Panc1 (cell line): ENCODE data around the gene RCOR2. TPM values are rescaled to one million over a fixed set of nuclear protein-coding genes. Genes with fewer than 3 reads are reported as not detected.

Experiments
- ATAC-seq: fragments of 200-7000 bp; cut with Tn5 transposase; 2 replicates; pipeline ENCODE4 v1.9.1; 2020; ENCODE audit warnings: mild to moderate bottlenecking, moderate library complexity
- BruUV-seq: library from RNA; stranded (reverse); fragments of 400-500 nt; replicated peaks from 2 replicates; lab custom pipeline; 2021; lab: Mats Ljungman, UMichigan
- CTCF ChIA-PET: fragments of 300-600 bp; sonication (Branson Sonifier 250); formaldehyde crosslinking; loops from one replicate; lab custom pipeline; 2022; ENCODE audit warnings: antibody characterized with exemption; lab: Charles Lee
- POLR2A ChIA-PET: fragments of 300-600 bp; sonication (Branson Sonifier 250); formaldehyde crosslinking; loops from one replicate; lab custom pipeline; 2022; ENCODE audit warnings: antibody characterized with exemption; lab: Charles Lee
- DNase-seq: peaks from one replicate; pipeline ENCODE4 v3.0.0-alpha.2; 2010; ENCODE audit warnings: low read depth, low spot score
- H3K27ac ChIP-seq: 2 replicates; pipeline ENCODE4 v1.5.1; 2011; ENCODE audit warnings: mild to moderate bottlenecking, low read length, inconsistent platforms
- H3K27me3 ChIP-seq: fragments of 200-500 bp; sonication (Bioruptor generic); 2 replicates; pipeline ENCODE4 v1.6.0; 2014; ENCODE audit warnings: low read length, inconsistent platforms; ENCODE audit not compliant: control insufficient read depth, insufficient read depth
- H3K36me3 ChIP-seq: fragments of 200-500 bp; sonication (Bioruptor generic); 2 replicates; pipeline ENCODE4 v1.5.1; 2014; ENCODE audit warnings: inconsistent platforms, mild to moderate bottlenecking, low read length, moderate library complexity; ENCODE audit not compliant: control insufficient read depth, insufficient read depth
- H3K4me1 ChIP-seq: 2 replicates; pipeline ENCODE4 v1.5.1; 2011; ENCODE audit warnings: inconsistent platforms, mild to moderate bottlenecking, low read length, moderate library complexity; ENCODE audit not compliant: control insufficient read depth, insufficient read depth
- H3K4me3 ChIP-seq, 2 experiments: 2 replicates each; pipeline ENCODE4 v1.5.1; 2011 to 2012; ENCODE audit warnings: low read depth in 2 of 2, low read length in 2 of 2, mild to moderate bottlenecking in 2 of 2, inconsistent platforms in 1 of 2, moderate library complexity in 1 of 2
- H3K9me3 ChIP-seq: fragments of 200-500 bp; sonication (Bioruptor generic); 2 replicates; pipeline ENCODE4 v1.5.1; 2014; ENCODE audit warnings: low read depth, mild to moderate bottlenecking, inconsistent platforms, low read length, moderate library complexity; ENCODE audit not compliant: control insufficient read depth, insufficient read depth
- POLR2AphosphoS5 ChIP-seq: IDR thresholded peaks from 2 replicates; pipeline ENCODE4 v1.6.1; 2012; ENCODE audit warnings: mild to moderate bottlenecking, low read depth, low read length, moderate library complexity
- REST ChIP-seq, 2 experiments: IDR thresholded peaks; 2 replicates each; pipeline ENCODE4 v1.6.1; 2011 to 2012; ENCODE audit warnings: low read depth in 2 of 2, control low read depth in 1 of 2, low read length in 1 of 2, mild to moderate bottlenecking in 1 of 2, moderate library complexity in 1 of 2; ENCODE audit not compliant: insufficient read depth in 1 of 2
- SIN3A ChIP-seq: IDR thresholded peaks from 2 replicates; pipeline ENCODE4 v1.6.1; 2012; ENCODE audit warnings: low read depth, mild to moderate bottlenecking, low read length, moderate library complexity, borderline replicate concordance; ENCODE audit not compliant: insufficient read depth
- TCF7L2 ChIP-seq: IDR thresholded peaks from 2 replicates; pipeline ENCODE4 v1.6.1; 2011; ENCODE audit warnings: mild to moderate bottlenecking, low read depth, low read length, inconsistent platforms
- in situ Hi-C: cut with HindIII; loops from 2 replicates; pipeline ENCODE4 v1.10.0; 2016; ENCODE audit warnings: low sequenced_read_pairs, low pct_unique_long_range_greater_than_20kb
- intact Hi-C: fragments of 100-400 bp; cut with micrococcal nuclease; formaldehyde crosslinking; loops from one replicate; pipeline ENCODE4 v1.10.0; 2022; ENCODE audit not compliant: unreplicated experiment
- total RNA-seq: library from RNA; stranded (reverse); gene quantifications from one replicate; pipeline ENCODE4 v1.2.1, GENCODE V29; 2021; ENCODE audit not compliant: unreplicated experiment
- TF ChIP-seq, protein P1 (sequence below): fragments of 450-650 bp; IDR thresholded peaks from 2 replicates; pipeline ENCODE4 v1.5.1; 2017; ENCODE audit warnings: mild to moderate bottlenecking

The RCOR2 gene
- total RNA-seq, 1 experiment from 2014 or later, result 10.2 TPM

GRCh38 chr11:63874511-63874910 lies 42.5 kb downstream of the RCOR2 start:
- TF ChIP-seq SIN3A (no peak), REST (IDR thresholded peaks at IDR 0.05; ENCODE audit: insufficient read depth in 1 of 2, low read depth in 2 of 2, low read length in 1 of 2) (no peak), TCF7L2 (no peak), POLR2AphosphoS5 (no peak)
- TF ChIP-seq, protein P1, sequence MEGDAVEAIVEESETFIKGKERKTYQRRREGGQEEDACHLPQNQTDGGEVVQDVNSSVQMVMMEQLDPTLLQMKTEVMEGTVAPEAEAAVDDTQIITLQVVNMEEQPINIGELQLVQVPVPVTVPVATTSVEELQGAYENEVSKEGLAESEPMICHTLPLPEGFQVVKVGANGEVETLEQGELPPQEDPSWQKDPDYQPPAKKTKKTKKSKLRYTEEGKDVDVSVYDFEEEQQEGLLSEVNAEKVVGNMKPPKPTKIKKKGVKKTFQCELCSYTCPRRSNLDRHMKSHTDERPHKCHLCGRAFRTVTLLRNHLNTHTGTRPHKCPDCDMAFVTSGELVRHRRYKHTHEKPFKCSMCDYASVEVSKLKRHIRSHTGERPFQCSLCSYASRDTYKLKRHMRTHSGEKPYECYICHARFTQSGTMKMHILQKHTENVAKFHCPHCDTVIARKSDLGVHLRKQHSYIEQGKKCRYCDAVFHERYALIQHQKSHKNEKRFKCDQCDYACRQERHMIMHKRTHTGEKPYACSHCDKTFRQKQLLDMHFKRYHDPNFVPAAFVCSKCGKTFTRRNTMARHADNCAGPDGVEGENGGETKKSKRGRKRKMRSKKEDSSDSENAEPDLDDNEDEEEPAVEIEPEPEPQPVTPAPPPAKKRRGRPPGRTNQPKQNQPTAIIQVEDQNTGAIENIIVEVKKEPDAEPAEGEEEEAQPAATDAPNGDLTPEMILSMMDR, result no peak
- in situ Hi-C loops (no loop called here), intact Hi-C loops (no loop called here)
- Histone ChIP-seq H3K4me1 (peaks cover 28% of the 10 kb centered on the region), H3K4me3 (no peak overlapping the region), H3K9me3 (no peaks in the 10 kb centered on the region), H3K36me3 (no peaks in the 10 kb centered on the region), H3K27ac (no peak overlapping the region), H3K27me3 (no peaks in the 10 kb centered on the region)
- POLR2A ChIA-PET, result no interaction called here
- DNase-seq (no peak), ATAC-seq (no peak)
- no TSS peak for BruUV-seq
- CTCF ChIA-PET, result no interaction called here

- Histone ChIP-seq H3K27me3 (no peaks in the 10 kb centered on the region), H3K36me3 (no peaks in the 10 kb centered on the region), H3K4me3 (no peak overlapping the region), H3K4me1 (peaks cover 32% of the 10 kb centered on the region), H3K9me3 (no peaks in the 10 kb centered on the region), H3K27ac (no peak overlapping the region)
- ChIA-PET CTCF (no interaction called here), POLR2A (no interaction called here)
- no peak for DNase-seq
- in situ Hi-C loops, result no loop called here
- ATAC-seq, result no peak
- no TSS peak for BruUV-seq
- intact Hi-C loops, result no loop called here
- TF ChIP-seq SIN3A, result no peak
- no peak for TF ChIP-seq REST (IDR thresholded peaks at IDR 0.05; ENCODE audit: insufficient read depth in 1 of 2, low read depth in 2 of 2, low read length in 1 of 2)
- TF ChIP-seq TCF7L2, result no peak
- TF ChIP-seq, protein P1, result no peak
- TF ChIP-seq POLR2AphosphoS5, result no peak
Observed at GRCh38 chr11:63873311-63873710, 43.7 kb downstream of the RCOR2 start.
